Loucy (cell line): ENCODE data around the gene MRPS6.

Experiments used
- H2AFZ ChIP-seq: fragments of 200-600 bp; sonication (generic); 2 replicates; pipeline ENCODE4 v1.6.0; 2016; ENCODE audit warnings: antibody characterized with exemption, mild to moderate bottlenecking, low read length, moderate library complexity
- H3F3A ChIP-seq: fragments of 200-600 bp; 2 replicates; pipeline ENCODE4 v1.6.0; 2016; ENCODE audit warnings: antibody characterized with exemption, low read depth, mild to moderate bottlenecking
- H3K27me3 ChIP-seq: fragments of 200-600 bp; sonication (generic); 2 replicates; pipeline ENCODE4 v1.6.1; 2014; ENCODE audit warnings: low read length, mild to moderate bottlenecking; ENCODE audit not compliant: insufficient read depth, poor library complexity, severe bottlenecking
- H3K36me3 ChIP-seq: fragments of 200-600 bp; sonication (generic); 2 replicates; pipeline ENCODE4 v1.6.1; 2016; ENCODE audit warnings: low read length; ENCODE audit not compliant: insufficient read depth
- H3K4me1 ChIP-seq: fragments of 200-600 bp; sonication (generic); 2 replicates; pipeline ENCODE4 v1.5.1; 2014; ENCODE audit warnings: low read length, mild to moderate bottlenecking; ENCODE audit not compliant: insufficient read depth, poor library complexity, severe bottlenecking
- H3K4me2 ChIP-seq: fragments of 200-600 bp; sonication (generic); 2 replicates; pipeline ENCODE4 v1.6.0; 2014; ENCODE audit warnings: antibody characterized with exemption, low read length, low read depth, mild to moderate bottlenecking; ENCODE audit not compliant: poor library complexity, severe bottlenecking
- H3K4me3 ChIP-seq: fragments of 200-600 bp; sonication (generic); 2 replicates; pipeline ENCODE4 v1.5.1; 2014; ENCODE audit warnings: low read length, mild to moderate bottlenecking, mixed read lengths; ENCODE audit not compliant: poor library complexity, severe bottlenecking
- H3K79me2 ChIP-seq: fragments of 200-600 bp; sonication (generic); 2 replicates; pipeline ENCODE4 v1.6.1; 2014; ENCODE audit warnings: low read length; ENCODE audit not compliant: insufficient read depth
- H3K9ac ChIP-seq: fragments of 200-600 bp; sonication (generic); 2 replicates; pipeline ENCODE4 v1.6.0; 2014; ENCODE audit warnings: mild to moderate bottlenecking, low read depth, low read length, moderate library complexity; ENCODE audit not compliant: poor library complexity, severe bottlenecking
- H3K9me2 ChIP-seq: fragments of 200-600 bp; sonication (generic); replicated peaks from 2 replicates; pipeline ENCODE4 v1.6.1; 2016; ENCODE audit warnings: low read depth, low read length, mixed read lengths
- H3K9me3 ChIP-seq: fragments of 200-600 bp; sonication (generic); 2 replicates; pipeline ENCODE4 v1.6.1; 2014; ENCODE audit warnings: mild to moderate bottlenecking, antibody characterized with exemption, low read length, low read depth; ENCODE audit not compliant: insufficient read depth
- H4K20me1 ChIP-seq: fragments of 200-600 bp; sonication (generic); 2 replicates; pipeline ENCODE4 v1.6.0; 2014; ENCODE audit warnings: antibody characterized with exemption, low read length, mild to moderate bottlenecking; ENCODE audit not compliant: insufficient read depth, poor library complexity, severe bottlenecking
- EZH2phosphoT487 ChIP-seq: fragments of 200-600 bp; IDR thresholded peaks from 2 replicates; pipeline ENCODE4 v1.6.1; 2018; ENCODE audit warnings: antibody characterized with exemption, mild to moderate bottlenecking, moderate library complexity, borderline replicate concordance
- TF ChIP-seq, protein P1 (sequence below): fragments of 200-600 bp; sonication (generic); conservative IDR thresholded peaks from 2 replicates; pipeline ENCODE4 v1.5.1; 2014; ENCODE audit warnings: mild to moderate bottlenecking, antibody characterized with exemption, low read length

MRPS6 gene

DNA sequence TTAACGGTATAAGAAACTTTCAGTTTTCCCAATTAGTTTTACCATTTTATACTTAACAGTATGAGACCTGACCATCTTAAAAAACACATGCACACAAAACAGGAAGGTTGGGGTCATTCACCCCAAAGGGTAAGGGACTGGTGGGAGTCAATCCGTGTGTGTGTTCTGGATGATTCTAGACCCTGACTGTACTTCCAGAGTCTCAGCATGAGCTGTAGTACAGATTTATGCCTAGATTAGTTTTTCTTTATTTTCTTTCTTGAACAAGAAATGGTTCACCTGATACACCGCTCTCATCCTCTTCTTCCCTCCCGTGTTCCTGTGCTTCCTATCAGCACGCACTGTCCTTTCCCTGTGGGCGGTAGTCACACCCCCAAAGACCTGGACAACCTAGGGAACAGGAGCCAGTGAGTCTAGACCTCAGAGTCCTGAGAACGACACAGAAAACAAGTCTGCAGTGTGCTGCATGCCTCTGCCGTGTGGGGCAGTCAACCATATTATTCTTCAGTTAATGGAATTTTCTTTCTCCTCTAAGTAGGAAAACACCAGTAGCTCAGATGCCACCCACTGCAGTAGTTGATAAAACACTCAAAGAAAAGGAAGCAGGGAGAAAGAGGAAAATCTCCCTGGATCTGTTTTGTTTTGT lies 38.9 kb upstream of the MRPS6 start:
- Histone ChIP-seq H3K36me3 (no peaks in the 10 kb centered on the region), H3F3A (no peaks in the 10 kb centered on the region), H3K4me1 (no peaks in the 10 kb centered on the region), H3K9me3 (no peaks in the 10 kb centered on the region), H3K9ac (no peak overlapping the region), H4K20me1 (no peaks in the 10 kb centered on the region), H2AFZ (no peak overlapping the region), H3K27me3 (no peaks in the 10 kb centered on the region), H3K4me2 (no peak overlapping the region), H3K4me3 (no peak overlapping the region), H3K9me2 (no peaks in the 10 kb centered on the region), H3K79me2 (no peaks in the 10 kb centered on the region)
- TF ChIP-seq, protein P1, sequence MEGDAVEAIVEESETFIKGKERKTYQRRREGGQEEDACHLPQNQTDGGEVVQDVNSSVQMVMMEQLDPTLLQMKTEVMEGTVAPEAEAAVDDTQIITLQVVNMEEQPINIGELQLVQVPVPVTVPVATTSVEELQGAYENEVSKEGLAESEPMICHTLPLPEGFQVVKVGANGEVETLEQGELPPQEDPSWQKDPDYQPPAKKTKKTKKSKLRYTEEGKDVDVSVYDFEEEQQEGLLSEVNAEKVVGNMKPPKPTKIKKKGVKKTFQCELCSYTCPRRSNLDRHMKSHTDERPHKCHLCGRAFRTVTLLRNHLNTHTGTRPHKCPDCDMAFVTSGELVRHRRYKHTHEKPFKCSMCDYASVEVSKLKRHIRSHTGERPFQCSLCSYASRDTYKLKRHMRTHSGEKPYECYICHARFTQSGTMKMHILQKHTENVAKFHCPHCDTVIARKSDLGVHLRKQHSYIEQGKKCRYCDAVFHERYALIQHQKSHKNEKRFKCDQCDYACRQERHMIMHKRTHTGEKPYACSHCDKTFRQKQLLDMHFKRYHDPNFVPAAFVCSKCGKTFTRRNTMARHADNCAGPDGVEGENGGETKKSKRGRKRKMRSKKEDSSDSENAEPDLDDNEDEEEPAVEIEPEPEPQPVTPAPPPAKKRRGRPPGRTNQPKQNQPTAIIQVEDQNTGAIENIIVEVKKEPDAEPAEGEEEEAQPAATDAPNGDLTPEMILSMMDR: no peak
- TF ChIP-seq EZH2phosphoT487: no peak

DNA sequence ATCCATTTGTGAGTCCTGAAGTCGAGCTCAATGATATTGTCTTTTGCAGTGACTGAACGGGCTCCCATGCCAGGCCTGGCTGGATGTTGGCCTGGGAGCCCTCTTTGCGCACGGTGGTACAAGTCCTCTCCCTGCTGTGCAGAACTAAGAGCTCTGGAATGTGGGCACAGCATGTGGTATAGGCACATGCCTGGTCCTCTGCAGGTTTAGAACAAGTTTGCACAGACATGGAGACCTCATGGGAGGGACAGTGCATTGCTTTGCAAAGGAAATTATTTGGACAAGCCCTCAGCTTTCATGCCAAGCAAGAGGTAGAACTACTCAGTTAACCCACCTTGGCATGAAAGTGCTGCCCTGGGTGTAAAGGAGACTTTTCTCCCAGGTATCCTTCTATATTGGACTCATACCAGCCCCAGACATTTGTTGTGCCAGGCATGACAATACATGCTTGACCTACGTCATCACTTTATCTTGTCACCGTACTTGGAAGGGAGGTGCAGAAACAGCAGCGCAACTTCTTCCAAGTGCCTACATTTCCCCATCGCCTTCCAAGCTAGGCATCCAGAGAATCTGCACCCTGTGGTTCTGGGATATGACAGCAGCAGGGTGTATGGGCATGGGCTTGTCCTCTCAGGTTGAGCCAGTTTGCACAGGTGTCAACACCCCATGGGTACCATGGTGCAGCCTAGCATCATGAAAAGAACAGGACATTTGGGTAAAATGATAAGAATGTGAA lies 37.6 kb upstream of the MRPS6 start:
- no peaks in the 10 kb centered on the region for H3K79me2 ChIP-seq
- H3K9me3 ChIP-seq: no peaks in the 10 kb centered on the region
- H3F3A ChIP-seq: no peaks in the 10 kb centered on the region
- H4K20me1 ChIP-seq: no peaks in the 10 kb centered on the region
- H3K27me3 ChIP-seq: no peaks in the 10 kb centered on the region
- TF ChIP-seq, protein P1: no peak
- no peak for TF ChIP-seq EZH2phosphoT487
- no peak overlapping the region for H3K4me3 ChIP-seq
- no peaks in the 10 kb centered on the region for H3K4me1 ChIP-seq
- H3K4me2 ChIP-seq: no peak overlapping the region
- no peak overlapping the region for H3K9ac ChIP-seq
- H3K9me2 ChIP-seq: no peaks in the 10 kb centered on the region
- no peaks in the 10 kb centered on the region for H3K36me3 ChIP-seq
- no peak overlapping the region for H2AFZ ChIP-seq

DNA sequence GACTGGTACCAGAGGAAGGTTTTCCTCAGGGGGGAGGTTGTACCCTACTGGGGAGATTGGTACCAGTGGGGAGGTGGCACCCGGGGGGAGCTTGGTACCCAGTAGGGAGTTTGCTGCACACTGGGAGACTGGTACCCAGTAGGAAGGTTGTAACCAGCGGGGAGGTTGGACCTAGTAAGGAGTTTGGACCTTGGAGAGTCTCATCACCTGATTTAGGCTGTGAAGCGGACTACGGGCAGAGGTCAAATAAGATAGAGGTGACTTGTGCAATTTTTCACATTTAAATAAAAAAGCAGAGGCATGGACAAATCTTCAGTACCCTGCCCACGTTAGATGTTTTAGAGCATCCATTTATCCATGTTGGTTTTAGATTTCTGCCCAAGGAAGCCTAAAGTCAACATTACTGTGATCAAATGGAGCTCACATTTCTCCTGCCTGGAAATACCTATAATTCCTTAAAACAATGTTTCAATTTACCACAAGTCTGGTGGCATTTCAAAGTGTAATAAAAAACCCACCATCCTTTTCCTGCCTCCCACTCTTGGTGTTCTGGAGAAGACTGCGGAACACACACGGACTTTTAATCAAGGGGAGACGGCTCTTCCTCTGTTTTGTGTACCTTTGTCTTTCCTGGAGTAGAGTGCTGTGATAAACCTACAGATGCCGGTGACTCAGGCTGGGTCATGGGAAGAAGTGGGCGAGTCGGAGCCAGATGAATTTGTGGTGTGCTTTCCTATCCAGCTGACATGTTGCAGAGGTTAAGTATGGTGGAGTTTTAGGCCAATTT lies 36.2 kb upstream of the MRPS6 start:
- Histone ChIP-seq H3K9me2 (no peaks in the 10 kb centered on the region), H3K36me3 (no peaks in the 10 kb centered on the region), H3K4me1 (no peaks in the 10 kb centered on the region), H4K20me1 (no peaks in the 10 kb centered on the region), H3K79me2 (no peaks in the 10 kb centered on the region), H3K4me2 (no peak overlapping the region), H3F3A (no peaks in the 10 kb centered on the region), H3K27me3 (no peaks in the 10 kb centered on the region), H3K9ac (no peak overlapping the region), H3K4me3 (no peak overlapping the region), H2AFZ (no peak overlapping the region), H3K9me3 (no peaks in the 10 kb centered on the region)
- no peak for TF ChIP-seq EZH2phosphoT487
- TF ChIP-seq, protein P1: no peak
